Sciatic nerve (tissue), 2 donors: Measurements from ENCODE around the gene RNF212. TPM values are rescaled to one million over a fixed set of nuclear protein-coding genes. Genes with fewer than 3 reads are reported as not detected.

ENCODE experiments used
- ATAC-seq: fragments of 200-7000 bp; cut with Tn5 transposase; one replicate; pipeline ENCODE4 v1.9.1; 2020; ENCODE audit warnings: mild to moderate bottlenecking, moderate library complexity
- DNase-seq: peaks from one replicate; pipeline ENCODE4 v3.0.0-alpha.2; 2020; ENCODE audit warnings: low spot score
- intact Hi-C: fragments of 100-400 bp; cut with DNase I; formaldehyde crosslinking; loops from one replicate; pipeline ENCODE4 v1.14.2; 2022
- total RNA-seq: library from RNA; stranded (reverse); fragmentation: NEBNext Ultra II Directional; extraction: Animal tissue kit (Norgen Biotek cat#: 25700); gene quantifications from one replicate; pipeline ENCODE4 v1.2.1, GENCODE V29; 2021
- donor health status: DM: no; HTN: no; CAD: no.
- donor health status: DM: no; HTN: no; CAD: no.

RNF212 gene
- total RNA-seq, 1 donor from 2014 or later, result 17.9 TPM

DNA sequence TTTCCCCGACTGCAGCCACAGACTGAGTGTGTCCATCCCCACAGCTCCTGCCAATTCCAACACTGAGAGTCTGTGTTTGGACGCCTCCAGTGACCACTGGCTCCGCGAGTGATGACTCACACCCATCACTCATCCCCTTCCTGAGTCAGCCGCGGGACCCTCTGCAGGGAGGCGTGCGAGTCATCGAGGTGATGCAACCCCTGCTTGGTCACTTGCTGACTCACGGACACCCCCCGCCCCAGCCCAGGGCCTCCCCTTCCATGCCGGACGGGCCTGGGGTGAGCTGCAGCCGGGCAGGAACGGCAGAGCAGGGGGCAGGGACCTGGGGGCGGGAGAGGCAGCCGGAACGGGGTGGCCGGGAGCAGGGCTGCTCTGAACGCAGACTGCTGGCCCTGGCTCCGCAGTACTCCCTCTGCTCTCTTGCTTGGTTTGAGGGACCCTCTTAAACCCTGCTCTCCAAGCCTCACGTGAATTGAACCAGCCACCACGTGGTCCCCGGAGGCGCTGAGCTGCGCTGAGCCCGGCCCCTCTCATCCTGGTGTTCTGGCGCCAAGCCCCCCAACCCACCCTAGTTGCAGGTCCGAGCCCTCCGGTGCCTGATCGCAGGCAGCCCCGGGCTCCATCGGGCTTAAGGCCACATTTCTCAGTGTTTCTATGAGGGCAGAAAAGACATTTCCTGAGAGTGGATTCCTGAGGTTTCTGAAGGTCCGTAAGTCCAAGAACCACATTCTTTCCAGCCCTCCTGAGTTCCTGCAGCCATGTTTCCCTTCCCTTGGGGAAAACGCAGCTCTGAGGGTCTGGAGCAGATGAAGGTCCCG, 69.5 kb downstream of the RNF212 start:
- ATAC-seq (peak; percentile 84), DNase-seq (peak; percentile 90)
- intact Hi-C loops, result no loop called here

DNA sequence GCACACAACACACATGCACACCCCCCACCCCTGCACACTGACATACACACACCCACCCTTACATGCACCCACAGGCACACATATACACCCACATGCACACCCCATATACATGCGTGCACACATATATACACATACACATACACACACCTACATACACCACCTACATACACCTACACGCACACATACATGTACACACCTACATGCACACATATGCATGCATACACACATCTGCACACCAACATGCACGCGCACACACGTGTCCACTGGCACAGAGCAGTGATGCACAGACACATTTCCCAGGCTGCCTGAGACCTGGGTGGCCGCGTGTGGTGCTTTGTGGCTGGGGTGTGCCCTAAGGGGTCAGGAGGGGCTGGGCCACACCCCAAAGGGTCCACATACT, 70.2 kb downstream of the RNF212 start:
- no peak for DNase-seq
- ATAC-seq, result no peak
- intact Hi-C loops, result no loop called here

DNA sequence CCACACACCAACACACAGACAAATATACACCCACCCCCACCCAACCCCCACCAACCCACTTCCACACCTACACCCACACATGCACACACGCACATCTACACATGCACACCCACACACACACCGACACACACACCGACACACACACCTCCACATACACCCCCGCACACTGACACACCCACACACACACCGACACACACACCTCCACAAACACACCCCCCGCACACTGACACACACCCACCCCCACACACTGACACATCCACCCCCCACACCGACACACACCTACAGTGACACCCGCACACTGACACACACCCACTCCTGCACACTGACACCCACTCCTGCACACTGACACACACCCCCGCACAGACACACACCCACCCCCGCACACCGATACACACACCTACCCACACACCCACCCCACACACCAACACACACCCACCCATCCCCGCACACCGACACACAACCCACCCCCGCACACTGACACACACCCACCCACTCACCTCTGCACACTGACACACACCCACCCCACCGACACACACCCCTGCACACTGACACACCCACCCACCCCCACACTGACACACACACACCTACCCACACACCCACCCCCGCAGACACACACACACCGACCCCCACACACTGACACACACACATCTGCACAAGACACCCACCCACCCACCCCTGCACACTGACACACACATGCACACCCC, 70.9 kb downstream of the RNF212 start:
- no peak for ATAC-seq
- DNase-seq, result no peak
- intact Hi-C loops, result no loop called here

DNA sequence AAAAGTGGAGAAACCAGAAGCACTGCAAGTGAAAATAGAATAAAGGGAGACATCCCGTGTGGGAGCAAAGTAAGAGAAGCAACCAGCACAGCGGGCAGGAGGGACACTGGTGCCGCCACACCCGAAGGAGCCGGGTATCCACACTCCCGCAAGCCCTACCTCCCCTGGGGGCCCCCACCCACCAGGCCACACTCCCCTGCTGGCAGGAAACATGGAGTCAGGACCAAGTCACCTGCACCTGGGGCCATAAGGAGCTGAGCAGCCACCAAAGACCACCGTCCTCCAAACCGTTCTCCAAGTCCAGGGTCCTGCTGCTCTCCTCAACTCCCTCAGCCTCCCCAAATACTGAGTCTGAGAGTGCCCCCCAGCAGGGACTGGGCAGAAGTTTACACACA, 71.4 kb downstream of the RNF212 start:
- ATAC-seq (no peak), DNase-seq (no peak)
- intact Hi-C loops, result no loop called here

DNA sequence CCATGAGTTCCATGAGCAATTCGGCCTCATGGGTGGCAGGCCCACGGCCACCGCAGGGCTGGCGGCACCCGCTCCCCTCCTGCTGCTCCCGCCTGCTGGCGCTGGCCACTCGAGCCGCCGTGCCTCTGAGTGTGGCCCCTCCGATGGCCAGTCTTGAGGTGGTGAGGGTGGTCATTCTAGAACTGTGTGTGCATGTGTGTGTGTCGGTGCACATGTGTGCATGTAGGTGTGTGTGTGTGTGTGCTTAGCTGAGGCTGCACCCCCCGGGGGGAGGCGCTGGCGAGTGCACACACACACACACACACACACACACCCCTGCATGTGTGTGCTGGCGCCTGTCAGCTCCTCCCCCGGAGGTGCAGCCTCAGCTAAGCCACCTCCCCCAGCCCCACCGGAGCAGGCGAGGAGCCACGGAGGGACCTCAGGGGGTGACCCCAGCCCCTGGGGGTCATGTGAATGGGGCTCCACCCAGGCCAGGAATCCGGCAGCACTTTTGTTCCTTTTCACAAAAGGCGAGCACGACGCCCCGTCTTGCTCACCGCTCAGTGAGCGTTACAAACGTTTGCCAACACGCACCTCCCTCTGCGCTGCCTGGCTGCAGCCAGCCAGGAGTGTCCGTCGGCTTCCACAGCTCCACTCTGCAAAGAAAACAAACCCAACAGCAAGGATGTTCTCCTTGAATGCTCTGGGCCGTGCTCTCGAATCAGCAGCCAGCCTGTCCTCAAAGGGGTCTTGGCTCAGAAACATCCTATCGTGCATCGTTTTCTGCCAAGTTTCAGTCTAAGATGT, 72.0 kb downstream of the RNF212 start:
- DNase-seq, result no peak
- ATAC-seq, result no peak
- intact Hi-C loops, result no loop called here

DNA sequence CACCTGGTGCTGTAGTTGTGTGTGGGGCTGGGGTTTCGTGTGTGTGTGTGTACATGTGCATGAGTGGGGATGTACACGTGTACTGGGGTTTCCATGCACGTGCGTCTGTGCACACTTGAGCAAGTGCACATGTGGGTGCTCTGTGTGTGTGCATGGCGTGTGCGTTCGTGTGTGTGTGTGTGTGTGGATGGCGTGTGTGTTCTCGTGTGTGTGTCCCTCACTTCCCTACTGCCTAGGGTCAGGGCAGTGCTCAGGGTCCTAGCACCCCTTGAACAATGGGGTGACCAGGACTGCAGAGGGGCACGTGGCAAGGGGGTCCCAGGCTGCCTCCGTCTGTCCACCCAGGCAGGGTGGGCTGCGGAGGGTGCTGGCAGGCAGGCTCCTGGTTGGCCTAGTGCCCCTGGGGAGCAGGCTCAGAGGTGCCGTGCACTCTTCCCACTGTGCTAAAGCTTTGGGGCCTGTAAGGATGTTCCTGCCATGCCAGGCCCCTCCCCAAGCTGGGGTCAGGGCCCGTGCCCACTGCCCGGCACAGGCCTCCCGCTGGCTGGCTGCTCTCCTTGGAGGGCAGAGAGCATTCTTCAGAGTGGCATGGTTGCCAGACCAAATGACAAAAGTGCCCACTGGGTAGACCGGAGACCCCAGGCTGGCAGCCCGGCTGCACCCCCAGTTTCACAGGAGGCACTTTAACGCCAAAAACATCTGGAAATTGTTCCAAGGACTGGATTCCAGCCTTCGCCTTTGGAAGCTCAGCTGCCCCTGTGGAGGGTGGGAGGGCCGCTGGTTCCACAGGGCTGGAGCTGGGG, 72.8 kb downstream of the RNF212 start:
- intact Hi-C loops, result no loop called here
- ATAC-seq (no peak), DNase-seq (no peak)

DNA sequence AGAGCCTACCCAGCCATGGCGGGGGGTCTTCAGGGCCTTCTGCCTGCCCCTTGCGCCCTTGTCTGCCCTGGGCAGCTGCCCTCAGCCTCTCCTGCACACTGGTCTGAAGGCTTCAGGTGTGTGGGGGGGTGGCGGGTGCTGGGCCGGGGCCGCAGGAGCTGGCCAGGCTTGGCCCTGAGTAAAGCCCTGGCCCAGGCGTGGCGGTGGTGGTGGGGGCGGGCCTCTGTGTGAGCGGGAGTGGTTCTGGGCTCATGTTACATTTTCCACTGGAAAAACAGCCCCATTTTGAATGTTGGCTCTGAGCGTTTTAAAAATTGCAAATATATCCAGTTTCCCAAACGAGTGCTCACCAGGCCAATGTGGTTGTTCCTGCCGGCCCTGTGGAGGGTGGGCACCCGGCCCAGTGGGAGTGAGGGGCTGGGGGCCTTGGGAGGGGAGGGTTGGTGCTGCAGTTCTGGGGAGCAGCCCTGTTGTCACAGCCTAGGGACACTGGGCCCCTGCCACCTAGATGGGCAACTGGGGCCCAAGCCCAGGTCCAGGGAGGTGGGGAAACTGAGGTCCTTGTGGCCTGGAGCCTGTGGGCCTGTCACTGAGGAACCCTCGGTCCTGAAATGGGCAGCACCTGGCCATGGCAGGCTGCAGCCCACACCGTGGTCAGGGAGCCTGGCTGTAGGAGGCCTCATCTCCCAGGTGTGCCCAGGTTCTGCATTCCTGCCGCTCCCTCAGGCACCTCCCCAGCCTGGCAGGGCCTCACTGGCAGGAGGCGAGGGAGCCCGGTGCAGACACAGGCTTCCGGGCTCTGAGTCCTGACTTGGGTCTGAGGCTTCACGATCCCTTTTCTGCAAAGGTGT, 73.6 kb downstream of the RNF212 start:
- intact Hi-C loops, result no loop called here
- ATAC-seq, result peak; percentile 59
- DNase-seq, result no peak

DNA sequence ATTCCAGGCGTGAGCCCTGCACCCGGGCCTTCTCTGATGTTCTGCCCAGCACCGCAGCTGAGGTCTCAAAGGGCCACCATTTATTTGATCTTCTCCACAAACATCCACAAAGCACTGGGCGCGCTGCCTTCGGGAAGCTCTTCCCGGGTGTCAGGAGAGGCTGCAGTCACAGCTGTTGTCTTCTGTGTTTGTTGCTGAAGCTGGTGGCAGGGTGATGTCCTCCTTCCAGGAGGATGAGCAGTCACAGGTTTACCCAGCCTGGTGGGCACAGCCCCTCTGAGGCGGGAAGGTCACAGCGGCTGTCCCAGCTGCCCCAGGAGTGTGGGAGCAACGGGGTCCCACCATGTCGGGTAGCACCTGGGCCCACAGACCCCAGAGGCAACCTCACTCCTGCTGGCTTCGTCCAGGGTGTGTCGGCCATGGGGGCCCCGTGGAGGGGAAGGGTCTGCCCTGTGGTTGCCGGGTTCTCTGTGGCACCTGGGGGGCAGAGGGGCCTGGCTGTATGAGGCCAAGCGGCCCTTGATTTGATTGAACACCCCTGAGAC, 74.3 kb downstream of the RNF212 start:
- peak; percentile 9 for ATAC-seq
- DNase-seq, result no peak
- intact Hi-C loops, result no loop called here

DNA sequence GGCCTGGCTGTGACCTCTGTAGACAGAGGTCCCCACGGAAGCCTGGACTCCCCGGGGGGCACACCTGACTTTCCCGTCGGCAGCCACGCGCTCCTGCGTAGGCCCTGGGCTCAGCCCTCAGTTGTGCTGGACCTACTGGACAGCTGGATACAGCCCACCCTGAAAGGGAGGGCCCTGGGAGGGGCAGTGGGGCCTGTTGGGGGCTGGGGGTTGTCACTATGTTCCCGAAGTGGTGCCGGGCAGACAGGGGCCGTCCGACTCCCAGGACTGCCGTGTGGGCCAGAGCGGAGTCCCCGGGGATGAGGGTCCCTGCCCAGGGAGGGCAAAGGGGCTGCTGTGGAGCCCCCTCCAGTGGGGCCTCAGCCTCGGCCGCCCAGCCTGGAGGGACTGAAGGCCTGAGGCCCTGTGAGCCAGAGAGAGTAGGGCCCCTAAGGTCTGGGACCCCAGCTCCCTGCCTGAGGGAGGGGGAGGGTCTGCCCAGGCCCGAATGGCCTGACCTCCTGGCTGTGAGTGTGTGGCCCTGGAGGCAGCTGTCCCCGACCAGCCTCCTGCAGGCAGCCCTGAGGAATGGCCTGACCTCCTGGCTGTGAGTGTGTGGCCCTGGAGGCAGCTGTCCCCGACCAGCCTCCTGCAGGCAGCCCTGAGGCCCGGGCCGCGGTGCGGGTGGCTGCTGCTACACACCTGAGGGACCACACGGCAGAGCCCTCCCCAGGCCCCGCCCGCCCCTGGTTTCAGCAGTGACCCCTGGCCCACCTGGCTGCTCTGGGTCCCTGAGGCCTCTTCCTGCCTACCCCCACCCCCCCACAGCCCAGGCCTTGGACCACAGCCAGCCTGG, 76.2 kb downstream of the RNF212 start:
- intact Hi-C loops, result no loop called here
- ATAC-seq, result no peak

DNA sequence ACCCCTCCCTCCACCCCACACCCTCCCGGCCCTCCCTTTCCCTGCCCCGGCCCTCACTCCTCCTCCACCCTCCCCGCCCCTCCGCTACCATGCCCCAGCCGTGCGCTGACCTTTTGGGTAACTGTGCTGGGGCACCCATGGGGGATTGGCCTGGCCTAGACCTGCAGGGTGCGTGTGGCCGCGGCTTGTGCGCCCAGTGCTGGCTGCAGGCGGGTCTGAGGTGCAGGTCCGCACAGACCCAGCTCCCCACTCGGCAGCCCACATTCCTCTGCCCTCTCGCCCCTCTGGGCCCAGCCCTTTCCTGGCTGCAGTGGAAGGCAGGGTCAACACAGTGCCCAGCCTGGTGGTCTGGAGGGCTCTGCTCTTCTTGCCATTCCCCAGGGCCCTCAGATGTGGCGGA, 77.3 kb downstream of the RNF212 start:
- intact Hi-C loops, result no loop called here
- no peak for ATAC-seq
- DNase-seq, result no peak

More for the DNA sequence above, 76.2 kb downstream of the RNF212 start:
- no peak for DNase-seq

DNA sequence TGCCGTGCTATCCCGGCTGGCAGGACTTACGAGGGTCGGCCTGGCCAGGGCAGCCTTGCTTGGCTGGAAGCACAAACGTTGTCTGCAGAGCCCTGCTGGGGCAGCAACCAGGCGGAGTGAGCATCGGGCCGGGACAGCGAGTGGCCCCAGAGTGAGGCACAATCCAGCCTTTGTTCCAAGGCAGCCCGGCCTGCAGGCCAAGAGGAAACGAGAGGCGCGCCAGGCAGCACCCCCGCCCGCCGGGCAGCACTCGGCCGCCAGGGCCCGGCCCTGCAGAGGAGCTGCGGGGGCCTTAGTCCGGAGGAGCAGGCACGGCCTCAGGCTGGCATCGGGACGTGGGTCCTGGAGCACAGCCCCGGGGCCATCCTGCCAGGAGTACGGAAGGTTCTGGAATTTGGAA, 77.9 kb downstream of the RNF212 start:
- intact Hi-C loops, result no loop called here
- ATAC-seq (peak; percentile 48), DNase-seq (peak; percentile 81)

DNA sequence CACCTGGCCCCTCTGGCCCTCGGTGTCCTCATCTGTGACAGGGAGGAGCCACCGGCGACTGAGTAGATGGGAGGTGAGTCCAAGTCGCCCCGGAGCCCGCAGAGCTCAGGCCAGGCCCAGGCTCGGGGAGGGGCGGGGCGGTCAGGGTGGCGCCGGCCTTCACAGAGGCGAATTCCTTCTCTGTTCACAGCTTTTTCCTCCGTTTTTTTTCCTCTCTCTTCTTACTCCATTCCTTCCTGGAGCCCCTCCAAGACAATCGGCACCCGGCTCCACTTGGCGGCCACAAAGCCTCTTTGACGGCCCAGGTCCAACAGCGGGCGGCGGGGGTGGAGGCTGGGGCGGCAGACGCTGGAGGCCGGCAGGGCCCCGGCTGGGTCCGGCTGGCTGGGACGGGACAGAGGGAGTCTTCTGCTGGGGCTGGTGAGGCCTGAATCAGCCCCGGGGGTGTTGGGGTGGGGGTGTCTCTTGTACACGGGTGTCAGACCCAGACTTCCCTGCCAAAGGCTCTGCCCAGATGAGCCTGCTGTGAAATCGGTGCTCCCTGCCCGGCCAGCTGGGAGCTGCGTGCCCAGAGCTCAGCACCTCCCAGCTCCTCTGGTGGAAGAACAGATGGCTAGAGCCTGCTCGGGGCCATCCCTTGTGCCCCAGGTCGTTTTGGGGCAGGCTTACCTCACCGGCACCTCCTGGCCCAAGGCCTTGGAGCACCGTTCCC, 79.4 kb downstream of the RNF212 start:
- intact Hi-C loops, result no loop called here
- ATAC-seq (peak; percentile 54), DNase-seq (peak; percentile 82)

DNA sequence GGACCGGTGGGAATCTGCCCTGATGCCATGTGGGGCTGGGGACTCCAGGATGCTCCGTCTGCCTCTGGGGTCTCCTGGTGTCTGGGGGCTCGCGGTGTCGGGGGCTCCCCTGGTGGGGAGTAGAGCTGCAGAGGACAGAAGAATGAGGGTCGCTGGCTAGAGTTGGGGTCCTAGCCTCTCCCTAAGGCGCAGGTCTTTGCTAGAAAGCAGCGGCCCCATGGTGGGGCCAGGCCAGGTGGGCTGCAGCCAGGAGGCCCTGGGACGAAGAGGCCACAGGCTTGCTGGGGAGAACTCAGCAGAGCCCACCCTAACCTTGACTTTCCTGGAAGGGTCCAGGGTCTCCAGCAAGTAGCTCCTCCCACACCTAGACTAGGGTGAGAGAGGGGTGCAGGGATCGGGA, 80.5 kb downstream of the RNF212 start:
- ATAC-seq, result no peak
- no peak for DNase-seq
- intact Hi-C loops, result no loop called here

DNA sequence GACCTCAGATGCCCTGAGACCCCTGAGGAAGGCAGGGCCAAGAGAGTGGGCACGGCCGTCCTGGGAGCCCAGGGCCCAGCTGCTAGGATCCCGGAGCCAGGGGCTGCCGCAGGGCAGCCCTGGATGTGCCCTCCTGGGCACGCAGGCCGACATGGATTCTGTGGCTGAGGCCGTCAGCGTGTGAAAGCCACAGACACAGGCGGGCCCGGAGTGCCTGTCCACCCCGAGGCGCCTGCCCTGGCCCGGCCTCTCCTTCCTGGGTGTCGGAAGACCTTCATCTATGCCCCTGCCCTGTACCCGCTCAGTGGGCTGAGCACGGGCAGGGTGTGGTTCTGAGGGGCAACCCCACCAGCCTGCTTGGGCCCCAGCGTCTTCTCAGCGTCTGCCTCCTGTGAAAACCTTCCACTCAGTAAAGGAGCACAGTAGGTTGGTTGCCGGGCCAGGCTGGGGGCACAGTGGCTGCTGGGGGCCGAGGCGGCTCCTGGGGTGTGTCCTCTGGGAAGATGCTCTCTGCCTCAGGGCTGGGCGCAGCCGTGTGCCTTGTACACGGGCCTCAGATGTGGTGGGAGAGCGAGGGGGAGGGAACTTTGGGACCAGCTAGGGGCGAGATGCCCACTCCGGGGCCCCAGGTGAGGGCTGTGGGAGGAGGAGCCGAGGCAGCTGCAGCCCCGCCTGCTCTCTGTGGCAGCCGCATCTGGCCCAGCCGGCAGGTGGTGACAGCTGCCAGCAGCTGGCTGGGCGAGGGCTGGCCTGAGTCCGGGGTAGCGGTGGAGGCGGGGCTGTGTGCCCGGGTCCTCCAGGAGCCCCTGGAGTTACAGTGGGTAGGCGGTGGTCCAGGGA, 81.2 kb downstream of the RNF212 start:
- ATAC-seq, result no peak
- no peak for DNase-seq
- intact Hi-C loops, result no loop called here

DNA sequence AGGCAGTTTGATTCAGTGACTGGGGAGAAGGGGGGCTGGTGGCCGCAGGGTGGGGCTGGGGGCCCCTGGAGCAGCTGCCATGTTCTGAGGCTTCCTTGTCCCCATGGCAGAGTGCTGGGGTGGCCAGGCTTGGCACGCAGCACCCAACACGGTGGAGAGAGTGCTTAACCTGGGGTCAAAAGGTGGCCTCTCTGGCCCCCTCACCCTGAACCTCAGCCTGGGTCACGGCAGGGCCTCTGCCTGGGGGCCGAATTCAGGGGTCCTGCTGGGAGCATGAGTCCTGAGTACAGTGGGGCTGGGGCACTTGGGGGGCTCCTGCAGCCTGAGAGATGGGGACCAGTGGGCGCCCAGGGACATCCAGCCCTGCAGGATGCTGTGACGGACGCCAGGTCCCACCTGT, 82.0 kb downstream of the RNF212 start:
- no peak for DNase-seq
- no peak for ATAC-seq
- intact Hi-C loops, result no loop called here

DNA sequence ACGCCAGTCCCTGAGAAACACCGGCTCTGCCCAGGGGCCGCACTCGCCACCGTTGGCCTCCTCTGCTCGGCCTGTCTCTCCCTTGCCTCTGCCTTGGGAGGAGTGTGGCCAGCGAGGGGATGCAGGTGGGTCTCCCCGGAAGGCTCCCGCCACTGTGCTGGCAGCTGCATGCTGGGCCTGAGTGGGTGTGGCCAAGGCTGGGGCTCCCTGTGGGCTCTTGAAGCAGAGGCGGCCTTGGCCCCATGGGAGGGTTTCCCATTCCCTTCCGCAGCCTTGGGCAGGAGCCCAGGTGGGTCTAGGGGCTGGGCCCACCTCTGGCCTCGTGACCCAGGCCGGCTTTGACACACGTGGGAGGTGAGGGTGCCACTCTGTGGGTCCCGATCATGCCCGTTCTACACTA, 82.8 kb downstream of the RNF212 start:
- intact Hi-C loops, result no loop called here
- no peak for ATAC-seq
- DNase-seq, result no peak
